NCI-H2107 treated with DMSO at 0.1 percent for 48 hours (cell line): ENCODE measurements around the gene OR6B1.

ENCODE experiments used
- DNase-seq: peaks from one replicate; lab custom pipeline; 2025; ENCODE audit not compliant: unreplicated experiment; lab: John Stamatoyannopoulos, UW

OR6B1 gene

GRCh38 chr7:144000020-144000419 lies at the start of gene OR6B1:
OR6B1 (plus strand) TSS chr7:144000320; CDS start chr7:144003997, 3,677 bp downstream.
- no peak for DNase-seq

DNA sequence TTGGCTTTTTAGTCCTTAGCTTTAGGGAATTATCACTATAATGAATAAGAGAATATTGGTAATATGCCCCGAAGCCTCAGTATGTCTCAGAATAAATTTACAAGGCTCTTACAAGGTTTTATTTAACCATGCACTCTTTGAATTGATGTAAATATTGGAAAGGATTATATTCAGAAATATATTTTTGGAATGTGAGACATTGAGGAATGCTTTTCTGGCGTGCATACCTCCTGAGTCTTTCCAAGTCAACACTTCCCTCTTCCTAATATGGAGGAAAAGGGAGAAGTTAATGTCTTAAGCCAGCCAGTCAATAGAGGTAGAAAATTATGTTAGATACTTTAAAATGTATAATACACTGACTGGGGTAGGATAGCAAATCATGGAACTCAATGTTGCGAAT lies 46.7 kb upstream of the OR6B1 start:
- no peak for DNase-seq

- no peak for DNase-seq
These were observed 46.0 kb upstream of the OR6B1 start for GRCh38 chr7:143954135-143954534.

DNA sequence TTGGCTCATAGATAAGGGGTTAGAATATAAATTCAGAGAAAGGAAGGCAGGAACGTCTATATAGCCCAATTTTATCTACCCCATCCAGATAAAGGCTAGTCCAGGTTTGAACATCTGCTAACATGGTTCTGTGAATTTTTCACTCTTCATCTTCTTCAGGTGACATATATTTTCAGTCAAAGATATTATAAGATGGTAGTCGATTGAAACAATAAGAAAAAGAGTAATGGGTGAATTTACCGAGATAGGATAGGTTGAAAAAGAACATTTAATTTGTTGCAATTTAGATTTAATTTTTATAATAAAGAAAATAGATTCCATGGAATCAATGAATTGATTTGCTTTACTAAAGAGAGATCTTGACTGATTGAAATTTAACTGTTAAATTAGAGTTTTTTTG lies 45.6 kb upstream of the OR6B1 start, which contains the start of gene OR2F1:
Gene OR2F1 (plus strand): TSS at position 301 of the 400 bp plus-strand sequence. CDS start 5,127 bp downstream, outside the sequence.
- DNase-seq, result no peak

- DNase-seq, result no peak
These were observed 41.3 kb upstream of the OR6B1 start for GRCh38 chr7:143958781-143959180.

- DNase-seq, result no peak
These were observed 39.1 kb upstream of the OR6B1 start for GRCh38 chr7:143960813-143961610.

- DNase-seq, result no peak
These were observed 34.8 kb upstream of the OR6B1 start for GRCh38 chr7:143965280-143965679.

- DNase-seq, result no peak
These were observed 32.7 kb upstream of the OR6B1 start for GRCh38 chr7:143967398-143967797.

DNA sequence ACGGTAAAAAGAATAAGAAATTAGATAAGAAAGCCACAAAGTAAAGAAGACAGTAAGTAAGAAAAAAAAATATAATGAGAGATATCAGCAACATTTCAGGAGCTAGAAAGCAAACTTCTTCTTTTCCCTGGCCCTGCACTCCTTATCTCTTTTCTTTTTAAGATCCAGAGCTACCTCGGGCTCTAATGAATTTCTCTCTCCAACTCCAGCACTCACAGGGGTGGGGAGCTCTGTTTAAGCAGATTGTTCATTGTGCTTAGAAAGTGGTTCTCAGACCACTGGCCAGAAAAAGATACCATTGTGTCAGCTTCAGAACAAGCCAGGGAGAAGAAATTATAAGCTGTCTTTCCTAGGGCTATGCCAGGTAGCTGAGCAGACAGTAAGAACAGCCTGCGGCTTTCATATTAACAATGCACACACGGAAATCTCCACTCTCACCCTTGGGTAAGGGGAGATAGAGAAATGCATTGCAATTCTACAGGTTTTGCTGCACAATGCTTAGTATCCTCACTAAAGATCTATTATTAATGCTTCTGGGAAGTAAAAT lies 26.2 kb upstream of the OR6B1 start:
- DNase-seq, result no peak

DNA sequence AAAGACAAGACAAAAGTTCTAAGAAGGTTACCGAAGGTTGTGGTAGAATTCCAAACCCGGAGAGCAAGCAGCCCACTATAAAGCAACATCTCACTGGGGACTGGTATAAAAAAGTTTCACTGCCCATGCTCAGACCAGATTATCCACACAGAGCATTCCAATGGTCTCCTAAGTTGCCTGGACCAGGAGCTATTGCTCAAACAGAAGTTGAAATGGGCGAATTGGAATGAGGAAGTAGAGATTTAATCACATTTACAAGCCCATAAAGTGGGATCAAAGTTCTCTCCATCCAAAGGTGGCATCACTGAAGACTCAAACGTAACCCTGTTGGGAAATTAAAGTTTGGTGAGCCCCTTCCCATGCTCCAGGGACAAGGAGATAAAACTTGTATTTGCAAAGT lies 25.7 kb upstream of the OR6B1 start:
- DNase-seq, result no peak

GRCh38 chr7:143975617-143976016 lies 24.5 kb upstream of the OR6B1 start:
- no peak for DNase-seq

DNA sequence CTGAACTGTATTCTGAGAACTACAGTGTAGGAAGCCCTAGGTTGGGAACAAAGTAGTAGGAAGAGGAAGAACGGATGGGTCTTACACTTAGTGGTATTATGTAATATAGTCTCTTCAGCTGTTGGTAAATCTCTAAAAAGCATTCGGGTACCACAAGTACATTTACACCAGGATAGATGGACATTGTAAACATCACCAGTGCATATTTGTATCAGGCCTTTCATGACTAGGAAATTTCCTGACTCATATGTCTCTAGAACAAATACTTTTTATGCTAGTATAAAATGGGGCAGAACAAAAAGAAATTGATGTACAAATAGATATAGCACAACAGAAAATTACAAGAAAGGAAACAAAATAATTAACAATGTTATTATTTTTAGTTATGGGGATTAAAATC lies 21.5 kb upstream of the OR6B1 start:
- DNase-seq, result no peak

DNA sequence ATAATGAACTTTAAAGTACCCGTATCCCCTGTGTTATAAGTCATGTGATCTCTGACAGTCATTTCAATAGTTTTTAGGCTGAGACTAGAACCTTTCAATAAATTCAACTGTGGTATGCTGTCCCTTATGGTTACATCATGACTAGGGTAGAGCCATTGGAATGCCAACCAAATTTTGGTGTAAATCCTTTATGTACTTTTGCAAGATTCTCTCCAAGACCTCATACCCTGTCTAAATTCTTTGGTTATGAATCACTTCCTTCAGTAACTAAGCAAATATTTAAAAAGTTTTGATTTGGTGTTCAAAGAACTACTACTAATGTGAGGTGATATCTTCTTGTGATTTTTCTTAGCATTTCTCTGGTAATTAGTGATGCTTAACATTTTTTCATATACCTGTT lies 20.8 kb upstream of the OR6B1 start:
- DNase-seq, result no peak

- no peak for DNase-seq
These were observed 20.1 kb upstream of the OR6B1 start for GRCh38 chr7:143979998-143980397.

- no peak for DNase-seq
These were observed 19.2 kb upstream of the OR6B1 start for GRCh38 chr7:143980746-143981510.

- DNase-seq, result no peak
These were observed 16.2 kb upstream of the OR6B1 start for GRCh38 chr7:143983960-143984359.

DNA sequence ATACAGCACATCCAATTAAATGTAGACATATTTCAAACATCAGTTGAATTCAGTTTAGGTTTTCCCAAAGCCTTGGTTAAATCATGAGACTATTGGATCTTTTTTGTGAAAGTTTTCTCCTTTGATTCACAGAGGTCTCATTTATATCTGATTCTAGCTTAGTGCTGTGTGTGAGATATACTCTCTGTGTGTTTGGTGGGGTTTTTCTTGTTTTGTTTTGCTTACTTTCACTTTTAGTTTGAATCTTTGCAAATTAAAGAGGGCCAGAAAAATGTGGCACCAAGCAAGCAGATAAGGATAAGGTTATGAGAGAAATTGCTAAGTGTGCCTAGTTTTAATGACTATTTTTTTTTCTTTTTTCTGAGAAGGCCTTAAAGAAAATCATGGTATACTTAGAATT lies 12.6 kb upstream of the OR6B1 start:
- no peak for DNase-seq

- no peak for DNase-seq
These were observed 11.0 kb upstream of the OR6B1 start for GRCh38 chr7:143988976-143989745.

- DNase-seq, result no peak
These were observed 7.5 kb upstream of the OR6B1 start for GRCh38 chr7:143992670-143993069.

- no peak for DNase-seq
These were observed 6.2 kb upstream of the OR6B1 start for GRCh38 chr7:143993924-143994323.

DNA sequence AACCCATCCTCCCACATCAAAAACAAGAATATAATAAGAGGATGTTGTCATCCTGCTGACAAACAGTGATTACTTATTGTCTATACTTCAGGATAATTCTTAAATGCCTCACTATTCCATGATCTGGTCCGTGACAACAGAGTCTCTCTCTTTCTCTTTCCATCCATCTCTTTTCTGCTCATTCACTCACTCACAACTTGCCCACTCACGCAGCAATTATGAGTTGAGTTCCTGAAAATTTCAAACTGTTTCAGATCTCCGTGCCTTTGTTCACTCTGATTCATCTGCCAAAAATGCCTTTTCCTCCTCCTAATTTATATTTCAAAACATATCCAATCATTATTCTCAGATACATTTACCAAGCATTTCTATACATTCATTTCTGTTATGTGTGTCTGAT lies 1.4 kb downstream of the OR6B1 start:
- DNase-seq, result no peak
